Measurements from ENCODE around the gene LRRIQ3. TPM values are rescaled to one million over a fixed set of nuclear protein-coding genes. Genes with fewer than 3 reads are reported as not detected.

The LRRIQ3 gene
- 1.4 TPM in 1 of 2 replicates, not detected in the other for total RNA-seq

GRCh38 chr1:74197657-74198552 is at the start of gene LRRIQ3, which contains the start of gene FPGT:
Gene LRRIQ3, minus strand, starts transcription at chr1:74198176. Its CDS starts 14,492 bp downstream, at chr1:74183684.
Gene FPGT, plus strand, starts transcription at chr1:74198242. Its CDS starts 37 bp downstream, at chr1:74198279.
- peak; percentile 42 for DNase-seq (ENCODE audit: low read depth)
- H3K4me3 ChIP-seq (ENCODE audit: low read depth, low read length): peak within 1 kb of the TSS; percentile 86
- TF ChIP-seq CTCF (conservative IDR thresholded peaks at IDR 0.05; ENCODE audit: low read depth, low read length): no peak

- H3K4me3 ChIP-seq (ENCODE audit: low read depth, low read length): no peak overlapping the region
- TF ChIP-seq CTCF (conservative IDR thresholded peaks at IDR 0.05; ENCODE audit: low read depth, low read length): no peak
- DNase-seq (ENCODE audit: low read depth): peak; percentile 52
These were observed 48.3 kb upstream of the LRRIQ3 start for GRCh38 chr1:74246315-74246714.

GRCh38 chr1:74245168-74245772 is 47.3 kb upstream of the LRRIQ3 start:
- TF ChIP-seq CTCF (conservative IDR thresholded peaks at IDR 0.05; ENCODE audit: low read depth, low read length): no peak
- no peak overlapping the region for H3K4me3 ChIP-seq (ENCODE audit: low read depth, low read length)
- no peak for DNase-seq (ENCODE audit: low read depth)

GRCh38 chr1:74237787-74238186 is 39.8 kb upstream of the LRRIQ3 start:
- no peak overlapping the region for H3K4me3 ChIP-seq (ENCODE audit: low read depth, low read length)
- TF ChIP-seq CTCF (conservative IDR thresholded peaks at IDR 0.05; ENCODE audit: low read depth, low read length): no peak
- DNase-seq (ENCODE audit: low read depth): no peak

DNA sequence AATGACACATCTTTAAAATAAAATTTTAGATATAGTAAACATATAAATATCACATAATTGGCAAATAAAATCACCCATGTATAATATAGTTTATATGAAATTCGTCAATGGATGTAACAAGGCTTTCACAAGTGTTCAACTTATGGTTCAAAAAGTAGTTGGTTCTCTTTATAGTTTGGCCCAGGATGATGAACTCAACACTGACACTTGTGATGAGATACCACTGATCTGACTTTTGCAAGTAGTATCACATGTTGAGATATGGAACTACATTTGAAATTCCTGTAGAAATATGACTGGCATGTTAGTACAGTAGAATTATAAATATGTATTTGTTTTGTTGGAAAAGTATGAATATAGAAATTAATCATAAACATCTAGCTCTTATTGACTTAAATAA is 39.1 kb upstream of the LRRIQ3 start:
- no peak for TF ChIP-seq CTCF (conservative IDR thresholded peaks at IDR 0.05; ENCODE audit: low read depth, low read length)
- DNase-seq (ENCODE audit: low read depth): no peak
- no peak overlapping the region for H3K4me3 ChIP-seq (ENCODE audit: low read depth, low read length)

DNA sequence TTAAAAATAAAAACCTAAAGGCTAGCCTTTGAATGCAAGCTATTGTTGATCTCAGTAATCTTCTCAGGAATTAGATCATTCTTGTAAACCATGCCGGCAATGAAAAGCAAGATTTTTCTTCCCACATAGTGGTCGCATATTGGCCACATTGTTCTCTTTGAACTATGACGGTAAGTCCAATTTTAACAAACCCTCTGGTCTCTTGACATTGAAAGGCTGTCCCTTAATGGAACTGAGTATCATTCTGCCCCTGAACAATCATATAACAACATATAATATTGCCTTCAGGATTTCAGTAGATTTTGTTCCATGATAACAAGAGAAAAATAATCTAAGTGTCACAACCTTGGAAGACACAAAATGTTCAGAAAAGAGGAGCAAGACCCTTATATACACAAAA is 38.5 kb upstream of the LRRIQ3 start:
- DNase-seq (ENCODE audit: low read depth): no peak
- TF ChIP-seq CTCF (conservative IDR thresholded peaks at IDR 0.05; ENCODE audit: low read depth, low read length): no peak
- H3K4me3 ChIP-seq (ENCODE audit: low read depth, low read length): no peak overlapping the region
